ENCODE measurements around the gene LSAMP.

Gene LSAMP

DNA sequence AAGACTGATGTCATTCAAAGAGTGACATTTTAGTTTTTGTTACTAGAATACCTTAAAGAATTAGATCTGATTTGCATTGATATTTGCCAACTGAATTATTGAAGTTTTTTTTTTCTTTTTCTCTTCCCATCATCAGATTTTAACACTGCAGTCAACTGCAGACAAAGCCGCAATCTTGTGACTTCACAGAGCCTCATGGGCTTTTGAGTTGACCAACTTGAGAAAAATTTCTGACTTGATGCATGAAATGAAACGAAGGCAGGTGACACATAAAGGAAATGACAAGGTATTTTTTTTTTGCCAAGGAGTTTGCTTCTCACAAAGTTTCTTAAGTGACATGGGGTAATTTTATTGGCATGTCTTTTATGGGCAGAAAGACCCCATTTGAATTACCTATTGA, 438.3 kb downstream of the LSAMP start:
- peak; percentile 76 for DNase-seq (ENCODE audit: low read depth)

DNA sequence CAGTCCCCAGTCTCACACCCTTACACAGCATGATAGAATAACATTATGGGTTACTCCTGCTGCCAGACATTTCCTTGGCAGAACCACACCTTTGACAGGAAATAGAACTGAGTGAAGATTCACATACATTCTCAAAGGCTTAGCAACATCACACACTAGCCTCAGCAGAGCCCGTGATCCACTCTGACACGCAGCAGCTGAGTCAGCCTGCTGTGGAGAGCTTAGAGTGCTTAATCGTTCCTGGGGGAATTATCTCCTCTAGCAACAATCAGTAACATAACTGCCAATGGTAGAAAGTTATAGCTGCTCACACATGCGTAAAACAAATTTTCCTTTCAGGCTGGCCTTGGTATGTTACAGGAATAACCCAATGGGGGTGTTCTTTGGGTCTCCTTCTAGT, 439.9 kb downstream of the LSAMP start:
- peak; percentile 98 for DNase-seq (ENCODE audit: low read depth)

DNA sequence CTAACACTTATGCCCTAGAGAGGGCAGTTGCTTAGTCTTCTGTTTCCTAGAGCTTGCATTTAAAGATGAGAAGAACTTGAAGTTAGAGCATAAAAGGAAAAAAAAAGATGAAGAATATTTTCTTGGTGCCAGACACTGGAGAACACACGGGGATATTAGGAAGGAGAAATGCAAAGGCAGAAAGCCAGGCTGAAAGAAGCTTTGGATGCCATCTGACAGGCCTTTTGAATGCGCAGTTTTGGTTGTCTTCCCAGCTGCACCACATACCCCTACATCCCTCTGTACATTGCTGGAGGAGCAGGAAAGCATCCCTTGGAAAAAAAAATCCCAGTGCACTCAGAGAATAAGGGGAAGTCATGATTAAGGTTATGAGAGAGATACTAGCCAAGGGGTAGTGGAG, 443.1 kb downstream of the LSAMP start:
- no peak for DNase-seq (ENCODE audit: low read depth)

DNA sequence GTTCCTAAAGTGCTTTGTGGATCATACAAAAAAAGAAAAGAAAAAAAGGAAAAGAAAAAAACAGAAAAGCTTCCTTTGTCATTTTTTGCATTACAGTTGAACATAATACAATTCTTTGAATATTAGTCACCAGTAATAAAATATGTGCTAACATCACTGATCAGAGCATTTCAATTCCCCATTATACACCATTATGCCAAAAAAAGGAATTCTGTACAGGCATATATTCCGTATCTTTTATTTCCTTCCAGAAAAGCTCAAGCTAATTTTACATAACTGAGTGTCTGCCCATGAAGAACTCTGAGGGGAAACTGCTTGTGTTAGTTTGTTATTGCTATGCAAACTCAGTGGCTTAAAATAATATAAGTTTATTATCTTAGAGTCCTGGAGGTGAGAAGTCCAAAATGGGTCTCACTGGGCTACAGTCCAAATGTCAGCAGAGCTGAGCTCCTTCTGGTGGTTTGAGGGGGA, 444.1 kb downstream of the LSAMP start:
- peak; percentile 81 for DNase-seq (ENCODE audit: low read depth)

DNA sequence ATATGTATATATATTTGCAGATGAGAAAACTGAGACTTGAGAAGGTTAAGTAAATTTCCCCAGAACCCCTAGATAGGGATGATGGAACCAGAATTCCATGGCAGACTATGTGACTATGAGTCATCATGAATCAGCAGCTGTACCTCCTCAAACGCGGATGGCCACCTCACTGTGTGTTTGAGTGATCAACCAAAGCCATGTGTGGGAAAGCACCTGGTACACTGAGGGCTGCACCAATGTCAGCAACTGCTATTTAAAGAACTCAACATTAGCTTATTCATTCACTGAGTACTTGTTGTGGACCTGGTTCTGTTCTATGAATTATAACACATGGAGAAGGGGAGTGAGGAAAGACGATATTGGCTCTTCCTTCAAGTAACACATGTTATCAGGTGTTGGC, 445.0 kb downstream of the LSAMP start:
- DNase-seq (ENCODE audit: low read depth), result peak; percentile 99

DNA sequence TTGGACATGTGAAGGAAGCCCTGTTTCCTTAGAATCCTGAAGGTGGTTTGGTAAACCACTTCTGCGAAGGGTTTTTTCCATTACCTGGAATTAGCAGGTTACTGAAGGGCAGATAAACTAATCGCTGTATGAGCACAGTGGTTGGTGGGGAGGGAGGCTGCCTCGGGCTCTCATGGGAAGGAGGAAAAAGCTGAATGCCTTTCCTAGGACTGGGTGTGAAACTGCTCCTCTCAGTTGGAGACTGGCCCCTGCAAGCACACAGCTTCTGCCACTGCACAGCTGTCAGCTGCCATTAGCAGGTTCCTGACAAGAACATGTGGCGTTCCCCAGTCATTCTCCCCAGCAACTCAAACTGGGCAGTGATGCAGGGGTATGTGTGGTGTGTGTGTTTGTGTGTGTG, 445.7 kb downstream of the LSAMP start:
- DNase-seq (ENCODE audit: low read depth), result no peak

DNA sequence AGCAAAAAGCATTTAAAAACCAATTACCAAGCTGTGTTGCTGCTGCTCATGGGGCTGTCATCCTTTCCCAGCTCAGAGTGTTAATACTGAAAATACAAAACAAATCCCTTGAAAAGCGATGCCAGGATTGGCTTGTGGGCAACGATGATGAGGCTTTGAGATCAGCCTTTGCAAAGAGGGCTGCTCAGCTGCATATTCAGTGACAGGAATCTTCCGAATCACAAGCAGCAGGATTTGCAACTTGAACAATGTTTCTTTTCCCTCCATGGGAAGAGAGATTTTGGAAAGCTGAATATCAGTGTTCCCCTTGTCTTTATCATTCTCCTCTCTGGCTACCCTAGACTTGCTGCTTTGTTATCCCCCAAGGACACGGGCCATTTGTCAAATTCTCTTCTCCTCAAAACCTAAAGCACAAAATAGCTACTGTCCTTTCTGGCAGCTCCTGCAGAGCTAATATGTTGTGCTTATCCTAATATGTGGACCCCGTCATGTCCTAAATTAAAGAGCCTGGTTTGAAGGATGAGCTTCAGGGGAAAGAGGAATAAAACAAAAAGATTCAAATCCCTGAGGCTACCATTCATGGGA, 446.2 kb downstream of the LSAMP start:
- no peak for DNase-seq (ENCODE audit: low read depth)

DNA sequence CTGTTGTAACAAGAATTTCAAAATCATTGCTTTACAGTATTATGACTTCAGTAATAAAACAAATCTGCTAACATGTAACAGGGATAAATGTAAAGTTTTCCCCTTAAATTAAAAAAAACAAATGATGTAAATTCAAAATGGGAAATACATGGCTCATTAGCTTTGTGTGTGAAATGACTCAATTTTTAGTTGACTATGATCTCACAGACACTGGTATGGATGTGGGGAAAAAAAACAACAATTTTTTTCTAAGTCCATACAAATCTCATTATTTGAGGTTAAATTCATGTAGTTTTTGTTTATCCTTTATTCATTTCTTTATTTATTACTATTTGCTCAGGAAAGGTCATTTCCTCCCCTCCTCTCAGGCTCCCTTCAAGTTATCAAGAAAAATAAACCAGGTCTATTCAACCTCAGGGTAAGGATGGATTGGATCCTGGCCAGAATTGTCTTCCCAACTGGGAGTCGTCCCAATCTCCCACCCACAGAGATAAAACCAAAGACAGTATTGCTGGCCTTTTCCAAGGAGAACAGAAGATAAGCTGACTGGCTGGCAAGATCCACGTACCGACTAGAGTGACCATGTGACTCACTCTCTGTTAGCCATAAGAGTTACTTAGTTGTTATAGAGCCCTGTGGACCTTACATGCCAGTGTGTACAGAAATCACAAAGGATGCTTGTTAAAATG, 448.7 kb downstream of the LSAMP start:
- no peak for DNase-seq (ENCODE audit: low read depth)

DNA sequence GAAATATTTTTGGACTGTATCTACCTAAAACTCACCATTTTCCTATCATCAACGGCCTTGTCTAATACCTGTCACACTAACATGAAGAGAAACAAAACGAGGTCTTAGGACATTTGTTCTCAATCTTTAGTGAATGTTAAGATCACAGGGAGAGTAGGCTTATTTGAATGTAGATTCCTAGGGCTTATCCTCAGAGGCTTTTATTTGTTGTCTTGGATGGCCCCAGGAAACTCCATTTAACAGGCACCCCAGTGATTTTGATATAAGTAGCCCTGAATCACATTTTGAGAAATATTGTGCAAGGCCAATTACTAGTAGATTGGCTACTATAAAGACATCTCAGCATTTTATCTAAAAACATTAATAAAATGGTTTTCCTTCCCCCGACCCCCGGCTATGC, 454.6 kb downstream of the LSAMP start:
- DNase-seq (ENCODE audit: low read depth), result no peak

DNA sequence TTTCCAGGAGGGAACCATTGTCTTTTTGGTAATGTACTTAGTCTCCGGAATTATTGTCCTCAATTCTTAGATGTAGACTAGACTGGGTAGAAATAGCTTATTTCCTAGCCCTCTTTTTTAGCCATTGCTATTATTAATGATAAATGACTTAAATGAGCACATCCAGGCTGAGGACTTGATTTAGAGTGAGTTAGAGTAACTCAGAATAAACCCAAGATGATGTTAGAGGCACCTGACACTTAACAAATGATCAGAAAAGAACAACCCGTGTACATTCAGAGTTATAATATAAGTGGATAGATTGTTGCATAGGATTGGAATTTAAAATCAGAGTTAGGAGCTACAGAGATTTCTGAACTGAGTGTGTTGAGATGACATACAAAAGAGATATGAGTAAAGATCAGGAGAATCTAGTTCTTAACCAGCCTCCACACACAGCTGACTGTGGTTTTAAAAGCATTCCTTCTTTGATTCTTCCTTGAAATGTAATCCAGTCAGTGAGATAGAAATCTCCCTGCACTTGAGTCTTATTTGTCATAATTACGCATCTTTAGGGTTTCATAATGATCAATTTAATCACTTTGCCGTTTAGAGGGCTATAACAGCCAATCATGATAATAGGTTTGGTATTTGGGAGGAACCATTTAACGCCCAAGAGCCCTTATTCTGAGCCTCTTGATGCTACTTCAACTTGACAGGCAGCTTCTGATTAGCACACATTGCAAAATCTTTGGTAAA, 455.4 kb downstream of the LSAMP start:
- peak; percentile 91 for DNase-seq (ENCODE audit: low read depth)

DNA sequence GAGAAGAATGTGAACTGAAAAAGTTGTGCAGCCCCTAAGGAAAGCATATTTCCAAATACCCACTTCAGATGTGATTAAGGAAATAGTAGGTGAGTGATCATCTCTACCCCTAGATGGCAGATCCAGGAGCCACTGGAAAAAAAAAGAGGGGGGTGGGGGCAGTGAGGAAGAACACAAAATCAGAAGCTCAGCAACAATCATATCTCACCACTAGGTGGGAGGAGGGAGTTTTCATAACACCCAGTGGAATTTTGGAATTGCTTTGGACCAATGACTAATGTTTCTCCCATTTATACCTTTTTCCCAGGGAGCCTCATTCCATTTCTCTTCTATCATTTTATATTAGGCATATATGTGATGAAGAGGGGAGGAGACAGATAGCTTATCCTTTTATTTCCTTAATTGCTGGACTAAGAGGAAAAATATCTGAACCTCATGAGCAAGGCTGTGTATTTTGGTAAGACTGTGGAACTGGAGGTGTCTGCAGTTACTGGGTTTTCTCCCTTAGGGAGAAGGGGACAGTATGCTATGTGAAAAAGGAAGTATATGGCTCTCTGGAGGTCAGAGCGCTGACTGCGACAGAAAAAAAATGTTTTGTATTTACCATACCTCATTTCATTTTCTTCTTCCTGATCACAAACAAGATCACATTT, 458.6 kb downstream of the LSAMP start:
- DNase-seq (ENCODE audit: low read depth), result peak; percentile 86

DNA sequence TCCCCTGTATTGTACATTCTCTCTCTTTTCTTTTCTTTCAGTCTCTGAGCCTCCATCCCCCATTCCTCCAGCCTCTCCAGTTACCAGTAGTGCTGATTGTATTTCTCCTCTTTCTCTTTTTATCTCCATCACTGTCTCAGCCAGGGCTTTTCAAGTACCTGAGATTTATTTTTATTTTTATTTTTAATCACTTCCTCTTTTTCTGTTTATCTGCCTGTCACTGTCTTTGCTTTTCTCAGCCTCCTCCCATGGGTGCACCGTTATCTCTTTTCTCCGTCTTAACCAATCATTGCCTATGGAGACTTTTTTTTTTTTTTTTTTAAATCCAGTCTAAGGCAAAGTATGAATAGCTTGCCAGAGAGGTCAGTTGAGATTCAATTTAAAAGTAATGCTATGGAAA, 462.7 kb downstream of the LSAMP start:
- no peak for DNase-seq (ENCODE audit: low read depth)

DNA sequence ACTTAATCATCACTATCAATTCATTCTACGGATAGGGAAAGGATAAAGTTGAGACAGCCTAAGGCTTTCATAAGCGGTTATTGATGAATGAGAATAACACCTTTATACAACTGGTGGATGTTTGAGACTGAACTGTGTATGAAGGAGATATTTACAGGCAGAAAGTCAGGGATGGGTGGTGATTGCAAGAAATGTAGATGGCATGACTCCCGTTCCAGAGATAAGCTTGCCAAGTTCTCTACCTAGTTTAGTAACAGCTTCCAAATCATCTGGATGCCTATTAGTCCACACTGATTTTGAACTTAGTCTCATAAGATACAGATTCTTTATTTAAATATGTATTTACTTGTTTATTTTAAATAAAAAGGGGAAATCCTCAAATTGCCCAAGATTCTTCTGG, 463.2 kb downstream of the LSAMP start:
- no peak for DNase-seq (ENCODE audit: low read depth)

DNA sequence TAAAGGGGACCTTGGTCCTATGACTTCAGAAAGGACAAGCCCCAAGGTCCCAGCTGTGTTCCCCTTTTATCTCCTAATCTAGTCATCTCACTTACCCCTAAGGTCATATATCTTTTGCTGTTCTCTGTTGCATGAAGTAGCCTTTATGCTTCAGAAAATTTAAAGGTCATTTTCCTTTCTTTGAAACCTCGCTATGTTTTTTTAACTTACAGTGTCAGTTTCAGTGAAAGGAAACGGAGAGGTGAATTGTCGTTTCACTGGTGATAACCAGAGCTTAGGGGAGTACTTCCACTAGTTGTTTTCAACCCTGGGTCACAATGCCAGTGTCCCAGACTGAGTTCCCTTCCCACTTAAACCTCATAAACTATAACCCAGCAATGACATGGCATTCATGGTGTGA, 464.6 kb downstream of the LSAMP start:
- DNase-seq (ENCODE audit: low read depth), result no peak

DNA sequence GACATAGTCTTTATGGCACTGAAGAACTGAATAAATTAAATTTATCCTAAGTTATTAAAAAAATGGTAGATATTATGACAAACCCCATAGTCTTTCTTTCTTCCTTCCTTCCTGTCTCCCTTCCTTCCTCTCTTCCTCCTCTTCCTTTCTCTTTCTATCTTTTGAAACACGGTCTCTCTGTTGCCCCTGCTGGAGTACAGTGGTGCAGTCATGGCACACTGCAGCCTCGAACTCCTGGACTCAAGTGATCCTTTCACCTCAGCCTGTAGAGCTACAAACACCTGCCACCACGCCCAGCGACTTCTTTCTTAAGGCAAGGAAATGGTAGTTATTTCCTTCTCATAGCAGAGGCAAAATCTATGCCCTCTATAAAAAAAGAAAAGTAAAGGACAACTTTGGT, 467.4 kb downstream of the LSAMP start:
- no peak for DNase-seq (ENCODE audit: low read depth)

DNA sequence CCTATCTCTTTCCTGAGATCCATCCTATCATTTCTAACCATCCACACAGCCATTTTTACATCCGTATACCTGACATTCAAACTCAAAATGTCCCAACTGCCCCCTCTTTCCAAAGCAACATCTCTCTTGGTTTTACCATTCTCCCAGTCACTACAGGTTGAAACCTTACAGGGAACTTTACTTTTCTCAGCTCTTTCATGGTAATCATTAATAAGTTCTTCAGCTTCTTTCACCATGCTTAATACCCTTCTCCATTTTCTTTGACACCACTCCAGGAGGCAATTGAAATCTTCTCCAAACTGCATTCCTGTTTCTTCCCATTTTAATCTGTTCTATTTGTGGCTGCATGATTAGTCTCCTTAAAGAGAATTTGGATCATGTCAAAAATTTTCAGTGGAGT, 469.5 kb downstream of the LSAMP start:
- no peak for DNase-seq (ENCODE audit: low read depth)

DNA sequence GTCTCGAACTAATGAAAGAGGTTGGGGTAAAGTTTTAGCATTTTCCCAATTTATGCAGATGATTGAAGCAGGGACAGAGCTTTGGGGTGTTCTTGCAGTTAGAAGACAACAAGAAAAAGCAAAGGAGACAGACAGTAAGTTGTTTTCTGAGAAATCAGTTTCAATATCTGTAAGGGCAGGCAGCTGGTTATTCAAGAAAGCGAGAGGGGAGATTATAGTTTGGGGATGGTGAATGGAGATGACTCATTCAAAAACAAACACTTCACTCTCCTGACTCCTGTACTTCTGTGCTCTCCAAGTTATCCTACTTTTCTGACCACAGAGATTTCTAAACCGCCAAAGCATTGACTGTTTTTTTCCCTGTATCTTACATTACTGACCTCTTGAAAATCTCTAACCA, 469.9 kb downstream of the LSAMP start:
- DNase-seq (ENCODE audit: low read depth), result peak; percentile 56

DNA sequence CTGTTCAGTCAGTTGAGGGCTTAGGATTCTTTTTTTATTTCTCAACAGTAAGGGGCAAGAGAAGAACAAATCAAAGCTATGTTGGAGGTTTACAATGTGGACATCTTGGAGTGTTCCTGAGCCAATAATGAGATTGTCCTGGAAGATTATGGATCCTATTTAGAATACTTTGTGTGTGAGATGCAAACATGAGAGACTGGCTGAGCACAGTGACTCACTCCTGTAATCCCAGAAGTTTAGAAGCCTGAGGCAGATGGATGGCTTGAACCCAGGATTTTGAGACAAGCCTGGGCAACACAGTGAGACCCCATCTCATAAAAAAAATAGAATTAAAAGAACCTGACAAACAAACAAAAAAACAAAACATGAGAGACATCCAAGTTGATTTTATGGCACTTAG, 470.3 kb downstream of the LSAMP start:
- DNase-seq (ENCODE audit: low read depth), result no peak

DNA sequence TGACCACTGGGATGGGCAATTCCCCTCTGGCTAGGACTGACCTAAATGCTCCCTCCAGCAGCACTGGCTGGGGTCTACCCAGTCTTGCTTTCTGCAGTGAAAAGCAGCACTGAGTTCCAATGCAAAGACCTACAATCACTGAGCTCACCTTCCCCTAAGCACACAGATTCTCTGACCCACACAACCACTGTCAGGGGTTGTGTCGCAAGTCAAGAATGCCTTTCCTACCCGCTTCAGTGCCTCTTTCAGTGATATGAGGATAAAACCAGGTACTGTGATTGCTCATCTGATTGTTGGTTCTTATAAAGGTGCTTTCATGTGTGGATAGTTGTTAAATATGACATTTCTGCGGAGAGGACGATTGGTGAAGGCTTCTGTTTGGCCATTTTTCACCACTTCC, 476.4 kb downstream of the LSAMP start:
- no peak for DNase-seq (ENCODE audit: low read depth)

DNA sequence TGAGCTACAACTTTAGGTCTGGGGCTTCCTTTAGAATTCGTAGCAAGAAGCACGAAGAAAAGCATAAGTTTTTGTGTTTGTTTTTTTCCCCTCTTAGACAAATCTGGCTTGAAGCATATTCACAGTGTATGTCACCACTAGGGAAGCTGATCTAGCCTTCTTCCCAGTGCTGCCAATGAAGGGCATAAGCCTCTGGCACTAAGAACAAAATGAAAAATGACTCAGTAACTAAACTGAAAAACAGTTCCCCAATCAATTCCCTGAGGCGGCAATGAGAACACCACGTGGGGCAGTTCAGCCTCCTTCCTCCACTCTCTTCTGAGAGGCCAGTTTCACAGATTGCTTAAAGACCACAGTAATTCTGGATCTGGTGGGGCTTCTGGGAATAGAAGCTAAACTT, 483.9 kb downstream of the LSAMP start:
- peak; percentile 16 for DNase-seq (ENCODE audit: low read depth)

DNA sequence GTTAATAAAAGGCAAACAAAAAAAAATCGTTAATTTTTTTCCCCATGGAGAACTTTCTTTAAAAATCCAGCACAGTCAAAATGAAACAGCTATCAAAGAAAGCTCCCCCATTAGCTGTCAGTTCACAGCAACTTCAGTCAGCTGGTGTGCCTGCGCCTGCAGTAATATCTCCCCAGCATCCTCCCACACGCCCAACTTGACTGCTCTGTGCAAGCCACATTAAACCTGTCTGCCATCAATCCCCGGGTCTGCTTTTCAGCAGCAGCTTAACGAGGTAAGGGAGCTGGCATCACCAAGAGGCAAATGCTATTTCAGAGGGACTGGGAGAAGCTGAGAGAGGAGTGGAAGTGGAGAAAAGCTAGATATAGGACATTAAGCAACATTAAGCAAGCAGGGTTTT, 484.5 kb downstream of the LSAMP start:
- DNase-seq (ENCODE audit: low read depth), result no peak

DNA sequence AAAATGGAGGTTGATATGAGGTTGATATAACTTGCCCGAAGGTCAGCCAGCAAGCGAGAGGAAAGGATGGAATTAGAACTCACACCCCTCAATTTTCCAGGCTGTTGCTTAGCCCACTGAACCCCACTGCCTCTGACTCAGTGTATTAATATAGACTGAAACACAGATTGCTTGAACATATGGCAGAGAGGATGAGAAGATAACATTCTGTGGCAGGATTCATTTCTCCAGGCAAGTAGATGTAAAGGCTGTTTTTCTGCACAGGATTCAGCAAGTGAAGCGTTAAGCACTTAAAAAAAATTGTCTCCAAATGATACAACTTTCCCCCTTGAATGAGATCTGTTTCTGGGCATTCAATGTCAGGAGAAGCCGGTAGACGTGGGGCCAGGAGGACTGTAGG, 486.8 kb downstream of the LSAMP start:
- no peak for DNase-seq (ENCODE audit: low read depth)

DNA sequence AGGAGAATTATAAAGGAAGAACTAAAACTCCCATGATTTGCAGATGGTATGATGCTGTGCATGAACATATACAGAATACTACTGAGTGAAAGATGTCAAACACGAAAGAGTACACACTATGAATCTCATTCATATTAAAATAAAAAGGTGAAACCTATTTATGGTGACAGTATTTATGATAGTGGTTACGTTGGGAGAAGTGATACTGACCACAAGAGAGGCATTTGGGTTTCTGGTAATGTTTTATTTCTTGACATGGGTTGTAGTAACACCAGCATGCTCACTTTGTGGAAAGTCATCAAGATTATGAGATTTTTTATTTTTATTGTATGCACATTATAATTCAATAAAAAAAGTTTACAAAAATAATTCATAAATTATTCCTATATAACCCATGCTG, 498.0 kb downstream of the LSAMP start:
- DNase-seq (ENCODE audit: low read depth), result no peak

All from ELR (cell line).